ENCODE data around the gene CMTM8.
A peak's percentile ranks its signal among the peaks of the same experiment; 100 is the strongest.

The CMTM8 gene

GRCh38 chr3:32347343-32348125 lies 109.1 kb downstream of the CMTM8 start:
- no peak for DNase-seq

GRCh38 chr3:32349184-32349583 lies 110.7 kb downstream of the CMTM8 start:
- no peak for DNase-seq

- DNase-seq = no peak
Measured at GRCh38 chr3:32352563-32352962, 114.1 kb downstream of the CMTM8 start.

GRCh38 chr3:32353351-32353750 lies 114.9 kb downstream of the CMTM8 start:
- DNase-seq = no peak

GRCh38 chr3:32354362-32354778 lies 115.9 kb downstream of the CMTM8 start:
- peak; percentile 62 for DNase-seq

- no peak for DNase-seq
Measured at GRCh38 chr3:32355751-32356291, 117.3 kb downstream of the CMTM8 start.

GRCh38 chr3:32359766-32360492 lies 121.4 kb downstream of the CMTM8 start:
- no peak for DNase-seq

GRCh38 chr3:32360493-32360827 lies 122.0 kb downstream of the CMTM8 start:
- no peak for DNase-seq

GRCh38 chr3:32366638-32367397 lies 128.3 kb downstream of the CMTM8 start:
- no peak for DNase-seq

GRCh38 chr3:32367442-32367841 lies 129.0 kb downstream of the CMTM8 start:
- no peak for DNase-seq

- DNase-seq = no peak
Measured at GRCh38 chr3:32371461-32372212, 133.2 kb downstream of the CMTM8 start.

GRCh38 chr3:32372213-32372490 lies 133.7 kb downstream of the CMTM8 start:
- no peak for DNase-seq

GRCh38 chr3:32373276-32373675 lies 134.8 kb downstream of the CMTM8 start:
- DNase-seq = no peak

GRCh38 chr3:32373844-32374243 lies 135.4 kb downstream of the CMTM8 start:
- DNase-seq = no peak

- DNase-seq = peak; percentile 81
Measured at GRCh38 chr3:32374788-32375595, 136.5 kb downstream of the CMTM8 start.

- no peak for DNase-seq
Measured at GRCh38 chr3:32375596-32375930, 137.1 kb downstream of the CMTM8 start.

GRCh38 chr3:32376115-32376514 lies 137.6 kb downstream of the CMTM8 start:
- DNase-seq = no peak

- DNase-seq = no peak
Measured at GRCh38 chr3:32379831-32380500, 141.5 kb downstream of the CMTM8 start.

GRCh38 chr3:32381922-32382321 lies 143.4 kb downstream of the CMTM8 start:
- no peak for DNase-seq

- no peak for DNase-seq
Measured at GRCh38 chr3:32383136-32383711, 144.7 kb downstream of the CMTM8 start.

- peak; percentile 74 for DNase-seq
Measured at GRCh38 chr3:32384938-32385337, 146.5 kb downstream of the CMTM8 start.

All from retina (tissue), 1 donor.